ENCODE measurements around the gene INIP. TPM values are rescaled to one million over a fixed set of nuclear protein-coding genes. Genes with fewer than 3 reads are reported as not detected.

Gene INIP
- total RNA-seq, 4 donors from 2014 or later = 6.0 to 13.4 (median 7.8) TPM

- Histone ChIP-seq H3K27me3 (no peaks in the 10 kb centered on the region), H3K36me3 (no peaks in the 10 kb centered on the region), H3K4me3 (no peak overlapping the region), H3K9me3 (no peaks in the 10 kb centered on the region), H3K27ac (no peak overlapping the region), H3K4me1 (no peaks in the 10 kb centered on the region)
- intact Hi-C loops (cut with DNase I; ENCODE audit: low total_unique reads) (loop anchor here (10.0 kb wide), 1 partner anchor 344 kb away; the partner anchor contains the start of gene ZFP37), in situ Hi-C loops (cut with MboI; ENCODE audit: low sequenced_read_pairs in 4 of 4) (no loop called here)
- TF ChIP-seq CTCF (IDR thresholded peaks at IDR 0.05 in 4 of 5, conservative IDR thresholded peaks at IDR 0.05 in 1 of 5) (no peak), POLR2A (IDR thresholded peaks at IDR 0.05) (no peak)
- ATAC-seq (no peak), DNase-seq (no peak)
These were observed 6.7 kb downstream of the INIP start for GRCh38 chr9:112711050-112711689.

GRCh38 chr9:112705768-112706427, 12.0 kb downstream of the INIP start:
- Histone ChIP-seq H3K27me3 (no peaks in the 10 kb centered on the region), H3K4me1 (no peaks in the 10 kb centered on the region), H3K27ac (no peak overlapping the region), H3K4me3 (no peak overlapping the region), H3K9me3 (no peaks in the 10 kb centered on the region), H3K36me3 (no peaks in the 10 kb centered on the region)
- in situ Hi-C loops (cut with MboI; ENCODE audit: low sequenced_read_pairs in 4 of 4) (no loop called here), intact Hi-C loops (cut with DNase I; ENCODE audit: low total_unique reads) (loop anchor here (10.0 kb wide), 1 partner anchor 611 kb away; no protein-coding TSS in a partner anchor)
- TF ChIP-seq CTCF (IDR thresholded peaks at IDR 0.05 in 4 of 5, conservative IDR thresholded peaks at IDR 0.05 in 1 of 5) = no peak
- ATAC-seq (no peak), DNase-seq (no peak)

- no peaks in the 10 kb centered on the region for H3K9me3 ChIP-seq
- no peak for DNase-seq
- intact Hi-C loops (cut with DNase I; ENCODE audit: low total_unique reads) (loop anchor here (10.0 kb wide), 1 partner anchor 609 kb away; no protein-coding TSS in a partner anchor), in situ Hi-C loops (cut with MboI; ENCODE audit: low sequenced_read_pairs in 4 of 4) (no loop called here)
- no peaks in the 10 kb centered on the region for H3K4me1 ChIP-seq
- H3K4me3 ChIP-seq = no peak overlapping the region
- no peaks in the 10 kb centered on the region for H3K27me3 ChIP-seq
- H3K27ac ChIP-seq = no peak overlapping the region
- TF ChIP-seq POLR2A (IDR thresholded peaks at IDR 0.05) (no peak), CTCF (IDR thresholded peaks at IDR 0.05 in 4 of 5, conservative IDR thresholded peaks at IDR 0.05 in 1 of 5) (no peak)
- ATAC-seq = no peak
- H3K36me3 ChIP-seq = no peaks in the 10 kb centered on the region
These were observed 14.6 kb downstream of the INIP start for GRCh38 chr9:112703304-112703703.

GRCh38 chr9:112700085-112700484, 17.8 kb downstream of the INIP start:
- in situ Hi-C loops (cut with MboI; ENCODE audit: low sequenced_read_pairs in 4 of 4) = no loop called here
- intact Hi-C loops (cut with DNase I; ENCODE audit: low total_unique reads) = loop anchor here (10.0 kb wide), 1 partner anchor 605 kb away; no protein-coding TSS in a partner anchor
- DNase-seq = no peak
- H3K27ac ChIP-seq = no peak overlapping the region
- no peaks in the 10 kb centered on the region for H3K4me1 ChIP-seq
- no peak for ATAC-seq
- no peaks in the 10 kb centered on the region for H3K9me3 ChIP-seq
- H3K4me3 ChIP-seq = no peak overlapping the region
- no peak for TF ChIP-seq CTCF (IDR thresholded peaks at IDR 0.05 in 4 of 5, conservative IDR thresholded peaks at IDR 0.05 in 1 of 5)
- no peak for TF ChIP-seq POLR2A (IDR thresholded peaks at IDR 0.05)
- no peaks in the 10 kb centered on the region for H3K27me3 ChIP-seq
- H3K36me3 ChIP-seq = no peaks in the 10 kb centered on the region
